ENCODE measurements around the gene TCTN3. TPM values are rescaled to one million over a fixed set of nuclear protein-coding genes. Genes with fewer than 3 reads are reported as not detected.
"Not testable (repeated sequence)": the region's sequence is repeated elsewhere in the genome, so short reads cannot be mapped to it uniquely, and the experiment has no call there.

TCTN3 gene, protein sequence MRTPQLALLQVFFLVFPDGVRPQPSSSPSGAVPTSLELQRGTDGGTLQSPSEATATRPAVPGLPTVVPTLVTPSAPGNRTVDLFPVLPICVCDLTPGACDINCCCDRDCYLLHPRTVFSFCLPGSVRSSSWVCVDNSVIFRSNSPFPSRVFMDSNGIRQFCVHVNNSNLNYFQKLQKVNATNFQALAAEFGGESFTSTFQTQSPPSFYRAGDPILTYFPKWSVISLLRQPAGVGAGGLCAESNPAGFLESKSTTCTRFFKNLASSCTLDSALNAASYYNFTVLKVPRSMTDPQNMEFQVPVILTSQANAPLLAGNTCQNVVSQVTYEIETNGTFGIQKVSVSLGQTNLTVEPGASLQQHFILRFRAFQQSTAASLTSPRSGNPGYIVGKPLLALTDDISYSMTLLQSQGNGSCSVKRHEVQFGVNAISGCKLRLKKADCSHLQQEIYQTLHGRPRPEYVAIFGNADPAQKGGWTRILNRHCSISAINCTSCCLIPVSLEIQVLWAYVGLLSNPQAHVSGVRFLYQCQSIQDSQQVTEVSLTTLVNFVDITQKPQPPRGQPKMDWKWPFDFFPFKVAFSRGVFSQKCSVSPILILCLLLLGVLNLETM
- polyA plus RNA-seq (ENCODE audit: insufficient read length in 4 of 4) = 10 to 100 TPM; 76.5 to 86.1 (median 80.7) TPM

DNA sequence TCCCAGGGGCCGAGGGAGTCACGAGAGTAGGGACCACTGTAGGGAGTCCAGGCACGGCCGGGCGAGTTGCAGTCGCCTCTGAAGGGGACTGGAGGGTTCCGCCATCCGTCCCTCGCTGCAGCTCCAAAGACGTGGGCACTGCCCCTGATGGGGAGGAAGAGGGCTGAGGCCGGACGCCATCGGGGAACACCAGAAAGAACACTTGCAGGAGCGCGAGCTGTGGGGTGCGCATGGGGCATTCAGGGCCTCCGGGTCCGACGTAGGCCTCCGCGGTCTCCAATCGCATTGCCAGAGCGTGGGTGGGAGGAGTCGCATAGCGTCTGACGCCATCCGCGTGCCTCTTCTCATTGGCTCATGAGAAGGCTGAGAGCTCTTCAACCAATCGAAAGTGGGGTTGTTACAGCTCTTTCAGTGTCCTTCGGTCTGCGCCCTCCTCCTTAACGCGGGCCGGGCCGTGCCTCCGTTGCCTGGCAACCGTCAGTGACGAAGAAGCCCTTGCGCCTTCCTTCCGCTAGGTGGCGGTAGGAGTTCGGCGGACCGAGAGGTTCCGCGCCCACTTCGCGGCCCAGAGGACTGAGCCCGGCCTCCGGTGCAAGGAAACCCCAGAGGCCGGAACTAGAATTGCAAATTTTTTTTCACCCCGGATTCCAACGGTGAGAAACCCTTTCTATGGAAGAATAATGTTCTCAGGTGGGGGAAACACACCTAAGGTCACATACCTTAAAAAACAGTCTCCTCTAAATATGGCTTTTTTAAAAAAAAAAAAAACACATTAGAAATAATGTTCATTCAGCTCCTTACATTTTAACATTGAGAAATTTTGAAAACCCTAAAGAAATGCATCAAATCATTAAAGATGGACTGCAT, at the start of gene TCTN3:
TCTN3 (minus strand) TSS at position 260 of the 867 bp plus-strand sequence; CDS start at position 232, 28 bp downstream.
- peak; percentile 93 to 99 (median 99) for DNase-seq (ENCODE audit: low read depth in 4 of 4, low spot score in 3 of 4)

GRCh38 chr10:95742962-95743535, 49.3 kb upstream of the TCTN3 start:
- no peak for DNase-seq (ENCODE audit: low read depth in 4 of 4, low spot score in 3 of 4)

- peak in 1 of 4 donors; percentile 52 for DNase-seq (ENCODE audit: low read depth in 4 of 4, low spot score in 3 of 4)
Measured at GRCh38 chr10:95742485-95742884, 48.8 kb upstream of the TCTN3 start.

DNA sequence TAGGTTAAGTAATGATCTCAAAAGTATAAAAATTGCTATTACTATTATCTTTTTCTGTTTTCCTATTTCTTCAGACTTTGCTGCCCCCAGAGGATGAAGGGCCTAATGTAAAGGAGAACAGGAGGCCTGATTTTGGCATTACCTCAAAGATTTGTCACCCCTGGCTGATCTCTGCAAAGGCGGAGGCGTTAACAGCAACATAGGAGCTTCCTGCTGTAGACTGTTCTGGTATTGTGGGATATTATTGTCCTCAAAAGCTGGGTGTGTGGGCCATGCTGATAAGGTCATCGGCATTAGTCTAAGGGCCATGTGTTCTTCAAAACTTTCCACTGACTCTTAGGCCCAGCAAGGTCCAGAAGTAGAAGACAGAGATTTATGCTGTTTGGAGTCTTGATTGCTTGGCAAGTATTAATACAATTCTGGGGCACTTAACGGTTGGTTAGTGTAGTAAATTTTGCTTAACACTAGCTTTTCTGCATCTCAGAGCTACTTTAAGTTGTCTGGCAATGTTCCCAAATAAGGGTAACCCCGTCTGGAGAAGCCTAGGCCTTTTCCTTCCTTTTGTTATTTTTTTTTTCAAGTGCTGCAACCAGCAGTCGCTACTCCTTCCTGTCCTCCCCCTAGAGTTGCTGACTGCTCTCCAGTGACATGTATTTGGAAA, 48.2 kb upstream of the TCTN3 start:
- DNase-seq (ENCODE audit: low read depth in 4 of 4, low spot score in 3 of 4) = peak in 3 of 4 donors; percentile 44 to 52 (median 51)

GRCh38 chr10:95739056-95739455, 45.3 kb upstream of the TCTN3 start:
- no peak for DNase-seq (ENCODE audit: low read depth in 4 of 4, low spot score in 3 of 4)

DNA sequence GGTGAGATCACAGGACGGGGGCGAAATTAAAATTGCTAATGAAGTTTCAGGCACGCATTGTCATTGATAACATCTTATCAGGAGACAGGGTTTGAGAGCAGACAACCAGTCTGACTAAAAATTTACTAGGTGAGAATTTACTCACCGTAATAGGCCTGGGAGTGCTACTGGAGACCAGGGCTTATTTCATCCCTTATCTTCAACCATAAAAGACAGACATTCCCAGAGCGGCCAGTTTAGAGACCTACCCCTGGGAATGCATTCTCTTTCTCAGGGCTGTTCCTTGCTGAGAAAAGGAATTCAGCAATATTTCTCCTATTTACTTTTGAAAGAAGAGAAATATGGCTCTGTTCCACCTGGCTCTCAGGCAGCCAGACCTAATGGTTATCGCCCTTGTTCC, 39.2 kb upstream of the TCTN3 start:
- DNase-seq (ENCODE audit: low read depth in 4 of 4, low spot score in 3 of 4) = not testable (repeated sequence)

- DNase-seq (ENCODE audit: low read depth in 4 of 4, low spot score in 3 of 4) = no peak
Measured at GRCh38 chr10:95730233-95730632, 36.5 kb upstream of the TCTN3 start.

GRCh38 chr10:95729323-95730055, 35.8 kb upstream of the TCTN3 start:
- DNase-seq (ENCODE audit: low read depth in 4 of 4, low spot score in 3 of 4) = no peak

DNA sequence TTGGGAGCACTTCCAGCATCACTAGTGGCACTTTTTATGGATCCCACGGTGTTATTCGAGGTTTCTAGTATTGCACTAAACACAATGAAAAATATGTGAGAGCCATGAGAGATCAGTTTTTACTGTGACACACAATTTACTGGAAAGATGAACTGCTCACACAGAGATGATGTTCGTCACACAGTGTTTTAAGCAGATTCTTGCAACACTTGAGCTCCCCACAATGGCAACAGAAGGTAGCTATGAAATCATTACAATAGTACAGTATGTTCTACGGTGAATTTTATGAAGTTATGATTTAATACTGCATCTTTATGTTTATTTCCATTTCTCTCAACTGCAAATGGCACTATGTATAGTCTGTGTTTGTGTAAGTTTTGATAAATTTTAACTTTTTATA, 34.8 kb upstream of the TCTN3 start:
- no peak for DNase-seq (ENCODE audit: low read depth in 4 of 4, low spot score in 3 of 4)

DNA sequence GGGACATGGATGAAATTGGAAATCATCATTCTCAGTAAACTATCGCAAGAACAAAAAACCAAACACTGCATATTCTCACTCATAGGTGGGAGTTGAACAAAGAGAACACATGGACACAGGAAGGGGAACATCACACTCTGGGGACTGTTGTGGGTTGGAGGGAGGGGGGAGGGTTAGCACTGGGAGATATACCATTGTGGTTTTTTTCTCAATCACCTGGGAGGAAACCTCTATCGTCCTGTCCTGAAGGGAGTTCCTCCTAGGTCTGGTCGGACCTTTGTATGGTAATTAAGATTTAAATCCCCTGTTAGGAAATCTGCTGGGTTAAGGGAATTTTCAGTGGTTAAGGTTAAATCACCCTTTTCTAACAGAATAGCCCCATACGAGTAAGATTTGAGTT, 28.8 kb upstream of the TCTN3 start:
- not testable (repeated sequence) for DNase-seq (ENCODE audit: low read depth in 4 of 4, low spot score in 3 of 4)

DNA sequence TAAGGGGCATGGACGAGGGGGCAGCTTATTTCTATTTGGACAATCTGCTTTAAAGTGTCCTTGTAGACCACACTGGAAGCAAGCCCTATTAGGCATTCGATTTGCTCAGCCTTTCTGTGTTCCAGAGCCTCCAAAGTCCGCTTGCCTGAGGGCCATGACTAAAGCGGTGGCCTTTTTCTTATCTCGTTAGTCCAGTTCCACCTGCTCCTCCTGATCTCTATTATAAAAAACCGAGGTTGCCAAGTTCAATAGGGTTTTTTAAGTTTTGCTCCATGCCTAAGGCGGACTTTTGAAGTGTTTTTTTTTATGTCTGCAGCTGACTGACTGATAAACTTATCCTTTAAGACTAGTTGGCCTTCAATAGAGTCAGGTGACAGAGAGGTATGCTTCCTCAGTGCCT, 27.0 kb upstream of the TCTN3 start:
- DNase-seq (ENCODE audit: low read depth in 4 of 4, low spot score in 3 of 4) = not testable (repeated sequence)

- no peak for DNase-seq (ENCODE audit: low read depth in 4 of 4, low spot score in 3 of 4)
Measured at GRCh38 chr10:95716866-95717265, 23.1 kb upstream of the TCTN3 start.

- no peak for DNase-seq (ENCODE audit: low read depth in 4 of 4, low spot score in 3 of 4)
Measured at GRCh38 chr10:95716466-95716865, 22.7 kb upstream of the TCTN3 start.

- DNase-seq (ENCODE audit: low read depth in 4 of 4, low spot score in 3 of 4) = no peak
Measured at GRCh38 chr10:95711492-95711891, 17.8 kb upstream of the TCTN3 start.

- no peak for DNase-seq (ENCODE audit: low read depth in 4 of 4, low spot score in 3 of 4)
Measured at GRCh38 chr10:95706990-95707389, 13.3 kb upstream of the TCTN3 start.

- no peak for DNase-seq (ENCODE audit: low read depth in 4 of 4, low spot score in 3 of 4)
Measured at GRCh38 chr10:95706573-95706972, 12.8 kb upstream of the TCTN3 start.

GRCh38 chr10:95698415-95698814, 4.7 kb upstream of the TCTN3 start:
- no peak for DNase-seq (ENCODE audit: low read depth in 4 of 4, low spot score in 3 of 4)

GRCh38 chr10:95697429-95697828, 3.7 kb upstream of the TCTN3 start:
- DNase-seq (ENCODE audit: low read depth in 4 of 4, low spot score in 3 of 4) = no peak

DNA sequence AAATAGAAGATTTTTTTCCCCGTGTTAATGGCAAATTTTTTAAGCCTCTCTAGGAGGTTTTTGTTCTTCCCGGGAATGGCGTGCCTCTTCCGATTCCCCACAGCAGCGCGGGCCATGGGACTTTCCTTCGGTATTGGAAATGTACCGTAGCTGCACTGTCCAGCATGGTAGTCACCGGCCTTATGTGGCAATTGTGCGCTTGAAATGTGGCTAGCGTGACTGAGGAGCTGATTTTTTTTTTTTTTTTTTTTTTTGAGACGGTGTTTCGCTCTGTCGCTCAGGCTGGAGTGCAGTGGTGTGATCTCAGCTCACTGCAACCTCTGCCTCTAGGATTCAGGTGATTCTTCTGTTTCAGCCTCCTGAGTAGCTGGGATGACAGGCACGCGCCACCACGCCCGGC, 938 bp upstream of the TCTN3 start:
- no peak for DNase-seq (ENCODE audit: low read depth in 4 of 4, low spot score in 3 of 4)
